ENCODE results near the gene ZNF329. TPM values are rescaled to one million over a fixed set of nuclear protein-coding genes. Genes with fewer than 3 reads are reported as not detected.

The ZNF329 gene
- polyA plus RNA-seq, 1 of the 3 experiments (the other 2 are of a cell fraction), result 3.6 TPM

GRCh38 chr19:58154287-58154678 is 3.7 kb upstream of the ZNF329 start:
- H3K9me3 ChIP-seq, result no peaks in the 10 kb centered on the region
- H3K27me3 ChIP-seq (ENCODE audit: insufficient read depth), result no peaks in the 10 kb centered on the region
- no peak for TF ChIP-seq RAD21 (IDR thresholded peaks at IDR 0.05; ENCODE audit: low read length)
- no peak for TF ChIP-seq SIN3A (IDR thresholded peaks at IDR 0.05; ENCODE audit: borderline replicate concordance, low read depth, low read length)
- no peak for TF ChIP-seq MXI1 (IDR thresholded peaks at IDR 0.05; ENCODE audit: low read depth, low read length)
- no peak for TF ChIP-seq NRF1 (IDR thresholded peaks at IDR 0.05; ENCODE audit: low read depth, low read length)
- no peak for TF ChIP-seq NFIC (IDR thresholded peaks at IDR 0.05; ENCODE audit: borderline replicate concordance)
- TF ChIP-seq POLR2AphosphoS5 (IDR thresholded peaks at IDR 0.05; ENCODE audit: low read depth, low read length), result no peak
- TF ChIP-seq IRF3 (IDR thresholded peaks at IDR 0.05; ENCODE audit: low read depth, low read length), result no peak
- TF ChIP-seq REST (IDR thresholded peaks at IDR 0.05; ENCODE audit: low read depth, low read length), result no peak
- TF ChIP-seq RFX5 (IDR thresholded peaks at IDR 0.05; ENCODE audit: low read length), result no peak
- TF ChIP-seq CTCF (IDR thresholded peaks at IDR 0.05), result no peak
- no peak for TF ChIP-seq ZBTB33 (IDR thresholded peaks at IDR 0.05; ENCODE audit: borderline replicate concordance, low read depth)
- TF ChIP-seq MAX (IDR thresholded peaks at IDR 0.05; ENCODE audit: low read depth), result no peak
- TF ChIP-seq EP300 (IDR thresholded peaks at IDR 0.05; ENCODE audit: borderline replicate concordance in 1 of 2, low read depth in 1 of 2, low read length in 1 of 2), result no peak
- no peak for TF ChIP-seq TAF1 (IDR thresholded peaks at IDR 0.05; ENCODE audit: borderline replicate concordance, low read depth, low read length)
- no peak for TF ChIP-seq CHD2 (IDR thresholded peaks at IDR 0.05; ENCODE audit: low read length, partially characterized antibody)
- TF ChIP-seq USF2 (IDR thresholded peaks at IDR 0.05; ENCODE audit: borderline replicate concordance, low read depth, low read length), result no peak
- TF ChIP-seq ELF1 (IDR thresholded peaks at IDR 0.05), result no peak
- no peak for TF ChIP-seq EZH2phosphoT487 (IDR thresholded peaks at IDR 0.05; ENCODE audit: borderline replicate concordance, low read depth)
- TF ChIP-seq USF1 (IDR thresholded peaks at IDR 0.05; ENCODE audit: borderline replicate concordance, low read depth), result no peak
- no peak for TF ChIP-seq JUND (IDR thresholded peaks at IDR 0.05)
- peak overlapping the region; percentile 79 for H3K9ac ChIP-seq
- H3F3A ChIP-seq (replicated peaks; ENCODE audit: insufficient read depth), result peaks cover 13% of the 10 kb centered on the region
- no peaks in the 10 kb centered on the region for H3K9me2 ChIP-seq
- POLR2A ChIA-PET, result no interaction called here
- no peak for DNase-seq
- peak overlapping the region; percentile 93 for H2AFZ ChIP-seq (ENCODE audit: low read depth)
- H3K4me1 ChIP-seq (ENCODE audit: control insufficient read depth in 1 of 2, insufficient read depth in 2 of 2, low read depth in 1 of 2, low read length in 1 of 2), result no peaks in the 10 kb centered on the region; a peak in 2 of 4 replicates
- WGBS (ENCODE audit: low lambda C conversion rate), result 9% methylated on average over 10 of the region's 12 CpGs
- H3K4me2 ChIP-seq, result peak overlapping the region; percentile 85
- CTCF ChIA-PET, result interaction anchor here (0.7 to 1.3 kb wide), 2 partner anchors 12 to 1050 kb away, joined by 3 read pairs; no protein-coding TSS in a partner anchor
- no peaks in the 10 kb centered on the region for H4K20me1 ChIP-seq (ENCODE audit: insufficient read depth)
- H3K27ac ChIP-seq (ENCODE audit: low read depth in 2 of 2, low read length in 1 of 2), result peak overlapping the region; percentile 65 to 80
- peaks cover 35% of the 10 kb centered on the region; the same call in 1 of the 2 replicates for H3K79me2 ChIP-seq (ENCODE audit: insufficient read depth)
- peak overlapping the region; percentile 75 to 83 for H3K4me3 ChIP-seq (ENCODE audit: low read depth in 2 of 2, low read length in 1 of 2)
- H3K36me3 ChIP-seq (replicated peaks in 1 of 2; ENCODE audit: control insufficient read depth in 1 of 2, insufficient read depth in 2 of 2, low read length in 1 of 2), result peaks cover 0 to 1% of the 10 kb centered on the region in 2 experiments
